K562 (cell line): Measurements from ENCODE around the gene KLHL22. TPM values are rescaled to one million over a fixed set of nuclear protein-coding genes. Genes with fewer than 3 reads are reported as not detected.
A peak's percentile ranks its signal among the peaks of the same experiment; 100 is the strongest.

Experiments used
- ATAC-seq: fragments of 200-7000 bp; cut with Tn5 transposase; 3 replicates; pipeline ENCODE4 v1.9.1; 2020; ENCODE audit warnings: moderate library complexity
- BruUV-seq: library from RNA; stranded (reverse); fragments of 400-500 nt; replicated peaks from 2 replicates; lab custom pipeline; 2021; lab: Mats Ljungman, UMichigan
- CTCF ChIA-PET: fragments of 300-600 bp; formaldehyde crosslinking; extraction: SDS; loops from one replicate; lab custom pipeline; 2021; ENCODE audit warnings: low intra/inter-chr PET ratio; lab: Yijun Ruan, JAX
- POLR2A ChIA-PET: fragments of 300-600, 350-650 bp; sonication (Branson Sonifier 250); formaldehyde crosslinking; extraction: SDS; loops from one replicate; lab custom pipeline; 2021; ENCODE audit warnings: antibody characterized with exemption, inconsistent platforms; lab: Yijun Ruan, JAX
- DNase-seq, 4 experiments: peaks; one replicate each; pipeline versions ENCODE4 v3.0.0 to v3.0.0-alpha.2; 2011 to 2018; ENCODE audit warnings: low spot score in 3 of 4, mixed read lengths in 3 of 4; ENCODE audit errors: extremely low read depth in 1 of 4
- FAIRE-seq: peaks from 2 replicates; lab custom pipeline; 2011; peaks lifted over from hg19 to GRCh38; lab: Jason Lieb, UNC
- H2AFZ ChIP-seq: 2 replicates; pipeline ENCODE4 v1.6.0; 2011; ENCODE audit warnings: low read depth, low read length, control low read depth, inconsistent platforms
- H3K27ac ChIP-seq: fragments of 200-600 bp; 3 replicates; pipeline ENCODE4 v1.8.0; 2011; ENCODE audit warnings: low read depth, mild to moderate bottlenecking, control low read depth, inconsistent platforms, low read length, moderate library complexity, mixed read lengths; ENCODE audit errors: extremely low read depth
- H3K27me3 ChIP-seq, 2 experiments: fragments of 300-600 bp in 1 of 2; 2 replicates in 1 of 2; 3 replicates in 1 of 2; pipeline versions ENCODE4 v1.6.0 to v1.8.0; 2011; ENCODE audit warnings: inconsistent platforms in 2 of 2, low read length in 2 of 2, mild to moderate bottlenecking in 1 of 2, mixed read lengths in 1 of 2, moderate library complexity in 1 of 2; ENCODE audit not compliant: control insufficient read depth in 2 of 2, insufficient read depth in 2 of 2
- H3K36me3 ChIP-seq: fragments of 300-600 bp; 3 replicates; pipeline ENCODE4 v1.8.0; 2011; ENCODE audit warnings: mild to moderate bottlenecking, low read length, inconsistent platforms; ENCODE audit not compliant: control insufficient read depth, insufficient read depth
- H3K4me1 ChIP-seq, 2 experiments: fragments of 200-600 bp in 1 of 2; replicated peaks in 1 of 2; 2 replicates in 1 of 2; 3 replicates in 1 of 2; pipeline versions ENCODE4 v1.5.1 to v1.8.0; 2011; ENCODE audit warnings: inconsistent platforms in 2 of 2, low read length in 2 of 2, mild to moderate bottlenecking in 1 of 2, mixed read lengths in 1 of 2, moderate library complexity in 1 of 2; ENCODE audit not compliant: control insufficient read depth in 2 of 2, insufficient read depth in 2 of 2
- H3K4me2 ChIP-seq: 2 replicates; pipeline ENCODE4 v1.6.1; 2011; ENCODE audit warnings: low read length, control low read depth, inconsistent platforms, mixed read lengths; ENCODE audit not compliant: insufficient read depth
- H3K4me3 ChIP-seq: fragments of 200-600 bp; sonication (generic), shearing (Covaris generic); 2 replicates; pipeline ENCODE4 v1.5.1; 2016; ENCODE audit warnings: control low read depth, inconsistent platforms
- H3K79me2 ChIP-seq: fragments of 200-600 bp; 3 replicates; pipeline ENCODE4 v1.8.0; 2011; ENCODE audit warnings: low read length, inconsistent platforms; ENCODE audit not compliant: control insufficient read depth, insufficient read depth
- H3K9ac ChIP-seq, 2 experiments: 2 replicates each; pipeline versions ENCODE4 v1.6.0 to v1.6.1; 2011; ENCODE audit warnings: low read depth in 2 of 2, low read length in 2 of 2, control low read depth in 1 of 2, inconsistent platforms in 1 of 2, mild to moderate bottlenecking in 1 of 2, mixed read lengths in 1 of 2; ENCODE audit not compliant: insufficient read depth in 1 of 2
- H3K9me1 ChIP-seq: one replicate; pipeline ENCODE4 v1.6.0; 2011; ENCODE audit warnings: inconsistent platforms, mild to moderate bottlenecking, low read length, moderate library complexity; ENCODE audit not compliant: control insufficient read depth, insufficient read depth
- H3K9me3 ChIP-seq: replicated peaks from 2 replicates; pipeline ENCODE4 v1.5.1; 2011; ENCODE audit warnings: low read depth, low read length, inconsistent platforms; ENCODE audit not compliant: control insufficient read depth, insufficient read depth
- H4K20me1 ChIP-seq: replicated peaks from 2 replicates; pipeline ENCODE4 v1.6.1; 2011; ENCODE audit warnings: low read length, inconsistent platforms, mixed read lengths; ENCODE audit not compliant: control insufficient read depth, insufficient read depth
- CREB3 ChIP-seq: fragments of 450-650 bp; conservative IDR thresholded peaks from 2 replicates; pipeline ENCODE4 v1.6.1; 2016; ENCODE audit warnings: missing genetic modification characterization, low read depth, mild to moderate bottlenecking, missing compliant biosample characterization, moderate library complexity
- GTF2B ChIP-seq: IDR thresholded peaks from 2 replicates; pipeline ENCODE4 v1.6.1; 2011; ENCODE audit not compliant: insufficient read length; ENCODE audit errors: extremely low read depth
- KDM2B ChIP-seq: fragments of 250-450 bp; sonication (Bioruptor Pico); IDR thresholded peaks from 2 replicates; pipeline ENCODE4 v1.8.0; 2021; ENCODE audit warnings: mild to moderate bottlenecking, moderate library complexity
- MAZ ChIP-seq, 2 experiments: fragments of 450-650 bp in 1 of 2; sonication (generic) in 1 of 2; formaldehyde crosslinking; IDR thresholded peaks in 1 of 2; conservative IDR thresholded peaks in 1 of 2; 2 replicates each; pipeline versions ENCODE4 v1.4.0 to v1.5.0; 2020; ENCODE audit warnings: mild to moderate bottlenecking in 1 of 2, missing genetic modification reagents in 1 of 2
- RBBP5 ChIP-seq: fragments of 200-600 bp; sonication (generic); IDR thresholded peaks from 2 replicates; pipeline ENCODE4 v1.6.1; 2012; ENCODE audit warnings: borderline replicate concordance, mild to moderate bottlenecking, low read length, control low read depth, inconsistent platforms; ENCODE audit not compliant: insufficient read depth, poor library complexity, severe bottlenecking
- RFX7 ChIP-seq: fragments of 250-450 bp; sonication (Bioruptor Pico); IDR thresholded peaks from 2 replicates; pipeline ENCODE4 v1.5.1; 2021; ENCODE audit warnings: mild to moderate bottlenecking
- SNRNP70 ChIP-seq: fragments of 200-400 bp; formaldehyde crosslinking; optimal IDR thresholded peaks from 2 replicates; pipeline ENCODE3; 2017; ENCODE audit warnings: low read depth, low read length
- STAT5A ChIP-seq: IDR thresholded peaks from 2 replicates; pipeline ENCODE4 v1.6.1; 2012; ENCODE audit warnings: low read length, inconsistent platforms, borderline replicate concordance
- STAT5B ChIP-seq: fragments of 250-450 bp; sonication (Bioruptor Pico); IDR thresholded peaks from 2 replicates; pipeline ENCODE4 v1.8.0; 2021; ENCODE audit warnings: mild to moderate bottlenecking, inconsistent platforms
- TAF15 ChIP-seq: fragments of 200-400 bp; formaldehyde crosslinking; IDR thresholded peaks from 2 replicates; pipeline ENCODE4 v1.6.1; 2017; ENCODE audit warnings: mild to moderate bottlenecking, low read depth, low read length, moderate library complexity
- ZC3H4 ChIP-seq: sonication (generic); formaldehyde crosslinking; IDR thresholded peaks from 2 replicates; pipeline ENCODE4 v1.9.0; 2021; ENCODE audit warnings: missing genetic modification reagents, borderline replicate concordance
- WGBS: fragments of 100-300 bp; shearing (Covaris generic); methylation state at CpG from one replicate; pipeline ENCODE4 v1.1.6; 2016; ENCODE audit warnings: low coverage, mixed read lengths; ENCODE audit not compliant: insufficient coverage; ENCODE audit errors: missing lambda C conversion rate; 5-methylcytosine and 5-hydroxymethylcytosine counted together
- in situ Hi-C: fragments of 300-500 bp; cut with MboI; formaldehyde crosslinking; loops from 4 replicates; pipeline ENCODE4 v1.15.0; 2018; ENCODE audit warnings: inconsistent platforms, mixed read lengths
- intact Hi-C: fragments of 100-400 bp; cut with micrococcal nuclease; formaldehyde crosslinking; loops from 2 replicates; pipeline ENCODE4 v1.14.2; 2022
- polyA plus RNA-seq, 8 experiments: library from polyadenylated mRNA; depleted of rRNA in 4 of 8; stranded (reverse) in 5 of 8; unstranded in 3 of 8; fragments of >200 nt; fragmentation: Nextera tagmentation in 2 of 8; fragmentation: Illumina TruSeq in 1 of 8; extraction: Ambion mirVana in 2 of 8; extraction: Trizol in 1 of 8; gene quantifications; 2 replicates each; pipeline versions ENCODE4 v1.2.1 to v1.2.3, GENCODE V29; 2011 to 2014; ENCODE audit warnings: inconsistent platforms in 1 of 8, missing spikeins in 1 of 8
- total RNA-seq, 7 experiments: library from RNA; depleted of rRNA in 6 of 7; stranded (reverse); fragments of >200 nt in 6 of 7; fragmentation: Illumina TruSeq in 2 of 7; extraction: Trizol in 2 of 7; gene quantifications; 2 replicates each; pipeline versions ENCODE4 v1.2.1 to v1.2.3, GENCODE V29; 2011 to 2021; ENCODE audit warnings: low replicate concordance in 1 of 7

The KLHL22 gene
- total and polyA plus RNA-seq, 9 of the 15 experiments (the other 6 are each of a cell fraction or from before 2014, with no cell fraction given), result 1.3 to 25.6 (median 15.2) TPM

- Histone ChIP-seq H3K4me3 (no peak overlapping the region), H3K4me1 (peaks cover 0 to 38% of the 10 kb centered on the region in 2 experiments; a peak in 2 of 5 replicates), H4K20me1 (peaks cover 53% of the 10 kb centered on the region), H3K9me1 (peaks cover under 1% of the 10 kb centered on the region), H3K27me3 (peaks cover 51 to 74% of the 10 kb centered on the region in 2 experiments), H3K36me3 (no peaks in the 10 kb centered on the region), H3K4me2 (no peak overlapping the region), H3K9me3 (no peaks in the 10 kb centered on the region), H2AFZ (no peak overlapping the region), H3K79me2 (no peaks in the 10 kb centered on the region), H3K27ac (no peak overlapping the region), H3K9ac (0 out of 4 replicates have a peak overlapping the region, but pooled peaks of 1 of the 2 experiments have one; percentile 8)
- ChIA-PET POLR2A (interaction anchor here (1.1 to 4.8 kb wide), 5 partner anchors 11 to 114 kb away, joined by 3 to 35 read pairs (median 10); partner anchors contain the start of gene ZNF74), CTCF (interaction anchor here (2.2 kb wide), 1 partner anchor 16 kb away, joined by 7 read pairs; no protein-coding TSS in a partner anchor)
- in situ Hi-C loops, result no loop called here
- WGBS, result 4% methylated on average over 5 of the region's 5 CpGs
- DNase-seq (no peak), ATAC-seq (peak; percentile 4), FAIRE-seq (no peak)
- intact Hi-C loops, result no loop called here
- no TSS peak for BruUV-seq
- TF ChIP-seq CREB3 (tag) (no peak), MAZ (CRISPR knock-in tag; conservative IDR thresholded peaks at IDR 0.05 in 1 of 2, IDR thresholded peaks at IDR 0.05 in 1 of 2) (no peak), STAT5B (CRISPR knock-in tag) (no peak), STAT5A (no peak), ZC3H4 (peak; percentile 84; the same call in 1 of the 2 replicates), TAF15 (0 out of 2 replicates have a peak, but pooled peaks have one; percentile 89), GTF2B (no peak), RBBP5 (peak; percentile 22), RFX7 (CRISPR knock-in tag) (no peak), SNRNP70 (no peak), KDM2B (CRISPR knock-in tag) (no peak)
These were observed 55.5 kb downstream of the KLHL22 start for GRCh38 chr22:20439928-20440575.
